ENCODE measurements around the gene TBKBP1. TPM values are rescaled to one million over a fixed set of nuclear protein-coding genes. Genes with fewer than 3 reads are reported as not detected.

TBKBP1 gene
- total and polyA plus RNA-seq, 4 donors: 0.25 to 2.0 (median 1.5) TPM

DNA sequence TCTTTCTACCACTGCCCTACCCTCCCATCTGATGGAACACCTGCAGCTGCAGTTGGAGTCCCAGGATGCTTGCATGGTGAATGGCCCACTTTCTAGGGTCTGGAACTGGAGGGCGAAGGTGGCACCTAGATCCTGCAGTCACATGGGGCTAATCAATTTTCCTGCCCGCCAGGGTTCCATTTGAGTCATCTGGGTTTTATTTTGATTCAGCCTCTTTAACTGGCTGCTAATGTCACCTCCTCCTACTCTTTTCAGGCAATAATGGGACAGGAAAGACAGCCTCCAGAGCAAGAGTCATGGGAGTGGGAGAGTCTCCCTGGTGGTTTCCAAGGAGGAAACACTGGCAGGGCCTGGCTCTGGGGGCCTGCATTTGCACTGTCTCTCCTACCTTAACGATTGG is 3.8 kb upstream of the TBKBP1 start:
- no peaks in the 10 kb centered on the region for H3K9me3 ChIP-seq (ENCODE audit: control insufficient read depth in 4 of 4, low read length in 3 of 4)
- H3K36me3 ChIP-seq (ENCODE audit: control insufficient read depth in 4 of 4, insufficient read depth in 3 of 4, low read depth in 1 of 4, low read length in 3 of 4): peaks cover 0 to 8% (median 0%) of the 10 kb centered on the region in 4 donors
- WGBS: 60% methylated on average over 3 of the region's 3 CpGs
- no peak for DNase-seq (ENCODE audit: low spot score)
- no peak overlapping the region for H3K9ac ChIP-seq (ENCODE audit: low read depth in 1 of 2, low read length in 2 of 2)
- H3K4me1 ChIP-seq (ENCODE audit: control insufficient read depth in 4 of 4, insufficient read depth in 4 of 4, low read length in 3 of 4): peaks cover 2 to 16% (median 9%) of the 10 kb centered on the region in 4 donors
- H3K27me3 ChIP-seq (ENCODE audit: control insufficient read depth in 4 of 4, insufficient read depth in 4 of 4, low read length in 3 of 4): no peaks in the 10 kb centered on the region
- no peak for TF ChIP-seq RXRA (IDR thresholded peaks at IDR 0.05)
- TF ChIP-seq YY1 (IDR thresholded peaks at IDR 0.05): no peak
- TF ChIP-seq RAD21 (IDR thresholded peaks at IDR 0.05): no peak
- TF ChIP-seq, protein P1, sequence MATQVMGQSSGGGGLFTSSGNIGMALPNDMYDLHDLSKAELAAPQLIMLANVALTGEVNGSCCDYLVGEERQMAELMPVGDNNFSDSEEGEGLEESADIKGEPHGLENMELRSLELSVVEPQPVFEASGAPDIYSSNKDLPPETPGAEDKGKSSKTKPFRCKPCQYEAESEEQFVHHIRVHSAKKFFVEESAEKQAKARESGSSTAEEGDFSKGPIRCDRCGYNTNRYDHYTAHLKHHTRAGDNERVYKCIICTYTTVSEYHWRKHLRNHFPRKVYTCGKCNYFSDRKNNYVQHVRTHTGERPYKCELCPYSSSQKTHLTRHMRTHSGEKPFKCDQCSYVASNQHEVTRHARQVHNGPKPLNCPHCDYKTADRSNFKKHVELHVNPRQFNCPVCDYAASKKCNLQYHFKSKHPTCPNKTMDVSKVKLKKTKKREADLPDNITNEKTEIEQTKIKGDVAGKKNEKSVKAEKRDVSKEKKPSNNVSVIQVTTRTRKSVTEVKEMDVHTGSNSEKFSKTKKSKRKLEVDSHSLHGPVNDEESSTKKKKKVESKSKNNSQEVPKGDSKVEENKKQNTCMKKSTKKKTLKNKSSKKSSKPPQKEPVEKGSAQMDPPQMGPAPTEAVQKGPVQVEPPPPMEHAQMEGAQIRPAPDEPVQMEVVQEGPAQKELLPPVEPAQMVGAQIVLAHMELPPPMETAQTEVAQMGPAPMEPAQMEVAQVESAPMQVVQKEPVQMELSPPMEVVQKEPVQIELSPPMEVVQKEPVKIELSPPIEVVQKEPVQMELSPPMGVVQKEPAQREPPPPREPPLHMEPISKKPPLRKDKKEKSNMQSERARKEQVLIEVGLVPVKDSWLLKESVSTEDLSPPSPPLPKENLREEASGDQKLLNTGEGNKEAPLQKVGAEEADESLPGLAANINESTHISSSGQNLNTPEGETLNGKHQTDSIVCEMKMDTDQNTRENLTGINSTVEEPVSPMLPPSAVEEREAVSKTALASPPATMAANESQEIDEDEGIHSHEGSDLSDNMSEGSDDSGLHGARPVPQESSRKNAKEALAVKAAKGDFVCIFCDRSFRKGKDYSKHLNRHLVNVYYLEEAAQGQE (IDR thresholded peaks at IDR 0.05): no peak
- TF ChIP-seq, protein P2, sequence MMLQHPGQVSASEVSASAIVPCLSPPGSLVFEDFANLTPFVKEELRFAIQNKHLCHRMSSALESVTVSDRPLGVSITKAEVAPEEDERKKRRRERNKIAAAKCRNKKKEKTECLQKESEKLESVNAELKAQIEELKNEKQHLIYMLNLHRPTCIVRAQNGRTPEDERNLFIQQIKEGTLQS (IDR thresholded peaks at IDR 0.05): no peak
- no peak for TF ChIP-seq TAF1 (conservative IDR thresholded peaks at IDR 0.05)
- TF ChIP-seq SP1 (IDR thresholded peaks at IDR 0.05): no peak
- TF ChIP-seq JUND (IDR thresholded peaks at IDR 0.05): no peak
- no peak for TF ChIP-seq FOXA2 (IDR thresholded peaks at IDR 0.05)
- TF ChIP-seq HNF4G (IDR thresholded peaks at IDR 0.05): no peak
- no peak for TF ChIP-seq GABPA (IDR thresholded peaks at IDR 0.05 in 1 of 2, conservative IDR thresholded peaks at IDR 0.05 in 1 of 2)
- TF ChIP-seq, protein P3, sequence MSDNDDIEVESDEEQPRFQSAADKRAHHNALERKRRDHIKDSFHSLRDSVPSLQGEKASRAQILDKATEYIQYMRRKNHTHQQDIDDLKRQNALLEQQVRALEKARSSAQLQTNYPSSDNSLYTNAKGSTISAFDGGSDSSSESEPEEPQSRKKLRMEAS (IDR thresholded peaks at IDR 0.05): no peak
- no peak overlapping the region for H3K4me3 ChIP-seq (ENCODE audit: low read depth in 1 of 3, low read length in 3 of 3)
- no peak overlapping the region for H3K27ac ChIP-seq (ENCODE audit: low read depth in 1 of 2, low read length in 2 of 2)

DNA sequence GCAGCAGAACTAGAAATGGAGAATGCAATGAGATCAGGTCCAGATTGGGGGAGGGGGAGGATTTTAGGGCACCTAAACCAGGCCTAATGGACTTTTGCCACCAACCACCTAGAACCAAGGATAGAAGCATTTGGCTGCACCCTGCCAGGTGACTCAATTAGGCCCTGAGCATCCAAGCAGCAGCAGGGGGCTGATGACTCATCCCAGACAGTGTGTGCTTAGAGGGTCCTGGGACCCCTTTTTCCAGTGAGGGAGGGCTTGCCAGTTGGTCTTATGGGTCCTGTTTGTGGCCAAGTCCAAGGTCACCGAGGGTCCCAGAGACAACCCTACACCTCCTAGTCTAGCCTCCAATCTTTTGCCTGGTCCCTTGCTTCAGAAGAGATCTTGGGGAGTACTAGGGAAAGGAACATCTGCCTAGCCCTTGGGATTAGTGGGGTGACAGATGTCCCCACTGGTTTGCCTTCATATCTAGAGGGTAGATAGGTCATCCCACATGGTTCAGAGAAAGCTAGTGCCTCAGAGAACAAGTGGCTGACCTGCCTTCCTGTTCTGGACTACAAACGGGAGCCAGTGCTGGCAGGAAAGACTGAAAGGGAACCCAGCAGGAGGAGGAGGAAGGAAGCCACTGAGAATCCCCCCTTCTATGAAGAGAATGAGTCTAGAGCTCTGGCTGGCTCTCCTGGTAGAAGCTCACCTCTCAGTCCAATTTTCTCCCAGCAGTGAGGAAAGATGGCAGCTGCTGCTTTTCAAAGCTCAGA is 1.6 kb upstream of the TBKBP1 start:
- peaks cover 2 to 21% (median 11%) of the 10 kb centered on the region in 4 donors for H3K4me1 ChIP-seq (ENCODE audit: control insufficient read depth in 4 of 4, insufficient read depth in 4 of 4, low read length in 3 of 4)
- H3K9ac ChIP-seq (ENCODE audit: low read depth in 1 of 2, low read length in 2 of 2): no peak overlapping the region
- H3K36me3 ChIP-seq (ENCODE audit: control insufficient read depth in 4 of 4, insufficient read depth in 3 of 4, low read depth in 1 of 4, low read length in 3 of 4): no peaks in the 10 kb centered on the region
- H3K27ac ChIP-seq (ENCODE audit: low read depth in 1 of 2, low read length in 2 of 2): no peak overlapping the region
- H3K27me3 ChIP-seq (ENCODE audit: control insufficient read depth in 4 of 4, insufficient read depth in 4 of 4, low read length in 3 of 4): no peaks in the 10 kb centered on the region
- 74% methylated on average over 2 of the region's 2 CpGs for WGBS
- H3K9me3 ChIP-seq (ENCODE audit: control insufficient read depth in 4 of 4, low read length in 3 of 4): no peaks in the 10 kb centered on the region
- TF ChIP-seq, protein P4, sequence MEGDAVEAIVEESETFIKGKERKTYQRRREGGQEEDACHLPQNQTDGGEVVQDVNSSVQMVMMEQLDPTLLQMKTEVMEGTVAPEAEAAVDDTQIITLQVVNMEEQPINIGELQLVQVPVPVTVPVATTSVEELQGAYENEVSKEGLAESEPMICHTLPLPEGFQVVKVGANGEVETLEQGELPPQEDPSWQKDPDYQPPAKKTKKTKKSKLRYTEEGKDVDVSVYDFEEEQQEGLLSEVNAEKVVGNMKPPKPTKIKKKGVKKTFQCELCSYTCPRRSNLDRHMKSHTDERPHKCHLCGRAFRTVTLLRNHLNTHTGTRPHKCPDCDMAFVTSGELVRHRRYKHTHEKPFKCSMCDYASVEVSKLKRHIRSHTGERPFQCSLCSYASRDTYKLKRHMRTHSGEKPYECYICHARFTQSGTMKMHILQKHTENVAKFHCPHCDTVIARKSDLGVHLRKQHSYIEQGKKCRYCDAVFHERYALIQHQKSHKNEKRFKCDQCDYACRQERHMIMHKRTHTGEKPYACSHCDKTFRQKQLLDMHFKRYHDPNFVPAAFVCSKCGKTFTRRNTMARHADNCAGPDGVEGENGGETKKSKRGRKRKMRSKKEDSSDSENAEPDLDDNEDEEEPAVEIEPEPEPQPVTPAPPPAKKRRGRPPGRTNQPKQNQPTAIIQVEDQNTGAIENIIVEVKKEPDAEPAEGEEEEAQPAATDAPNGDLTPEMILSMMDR (IDR thresholded peaks at IDR 0.05; ENCODE audit: low read depth, low read length, missing input control): no peak
- TF ChIP-seq YY1 (IDR thresholded peaks at IDR 0.05): no peak
- no peak for TF ChIP-seq EGR1 (IDR thresholded peaks at IDR 0.05; ENCODE audit: low read depth in 2 of 2)
- no peak for TF ChIP-seq GABPA (IDR thresholded peaks at IDR 0.05 in 1 of 2, conservative IDR thresholded peaks at IDR 0.05 in 1 of 2)
- TF ChIP-seq HNF4A (conservative IDR thresholded peaks at IDR 0.05): no peak
- H3K4me3 ChIP-seq (ENCODE audit: low read depth in 1 of 3, low read length in 3 of 3): no peak overlapping the region
- no peak for DNase-seq (ENCODE audit: low spot score)
